Stimulated activated CD8-positive, alpha-beta memory T cell treated with anti-CD3 and anti-CD28 coated beads, Interleukin-4, amount 100 ng/mL, for 1 hour (primary cell): Measurements from ENCODE around the gene C2CD3.
"Not testable (repeated sequence)": the region's sequence is repeated elsewhere in the genome, so short reads cannot be mapped to it uniquely, and the experiment has no call there.

Experiments used
- DNase-seq, 2 donors: peaks; one replicate each; pipeline ENCODE4 v3.0.0-alpha.2; 2020; ENCODE audit warnings: low read depth in 2 of 2, low spot score in 1 of 2

C2CD3 gene

DNA sequence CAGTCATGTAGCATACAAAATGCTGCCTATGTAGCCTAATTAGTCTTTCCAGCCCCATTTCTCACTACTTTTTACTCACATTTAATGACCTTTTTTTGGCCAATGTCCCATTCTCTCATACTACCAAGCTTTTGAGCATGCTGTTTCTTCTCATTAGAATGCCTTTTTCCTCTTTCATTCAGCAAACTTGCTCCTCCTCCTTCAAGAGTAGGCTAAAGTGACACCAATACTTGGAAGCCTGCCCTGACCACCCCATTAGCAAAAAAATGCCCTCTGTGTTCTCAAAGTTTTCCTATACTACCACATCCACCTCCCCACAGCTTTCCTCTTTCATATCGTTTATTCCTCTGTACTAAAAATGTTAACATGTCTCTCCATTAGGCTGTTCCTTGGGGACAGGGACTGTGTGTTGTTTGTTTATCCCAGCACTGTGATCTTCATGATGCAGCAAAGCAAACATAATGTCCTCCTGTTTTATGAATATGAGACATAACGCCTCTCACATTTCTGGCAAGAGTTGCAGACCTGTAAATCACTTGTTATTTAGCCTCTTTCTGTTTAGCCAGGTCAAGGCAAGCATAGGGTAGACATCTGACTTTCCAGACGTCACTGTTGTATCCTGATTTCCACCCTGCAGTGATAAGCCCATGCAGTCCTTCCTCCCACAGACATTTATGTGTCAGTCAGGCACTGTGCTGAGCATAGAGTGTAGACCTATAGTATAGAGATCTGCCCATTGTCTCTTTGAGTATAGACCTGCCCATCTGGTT, 99.9 kb downstream of the C2CD3 start:
- DNase-seq, result no peak

- no peak for DNase-seq
Observed at GRCh38 chr11:74069146-74070046, 101.4 kb downstream of the C2CD3 start.

GRCh38 chr11:74066663-74067062, 104.1 kb downstream of the C2CD3 start:
- not testable (repeated sequence) for DNase-seq

DNA sequence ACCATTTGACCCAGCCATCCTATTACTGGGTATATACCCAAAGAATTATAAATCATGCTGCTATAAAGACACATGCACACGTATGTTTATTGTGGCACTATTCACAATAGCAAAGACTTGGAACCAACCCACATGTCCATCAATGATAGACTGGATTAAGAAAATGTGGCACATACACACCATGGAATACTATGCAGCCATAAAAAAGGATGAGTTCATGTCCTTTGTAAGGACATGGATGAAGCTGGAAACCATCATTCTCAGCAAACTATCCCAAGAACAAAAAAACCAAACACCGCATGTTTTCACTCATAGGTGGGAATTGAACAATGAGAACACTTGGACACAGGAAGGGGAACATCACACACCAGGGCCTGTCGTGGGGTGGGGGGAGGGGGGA, 105.3 kb downstream of the C2CD3 start:
- DNase-seq, result not testable (repeated sequence)

- DNase-seq, result not testable (repeated sequence)
Observed at GRCh38 chr11:74063628-74064027, 107.2 kb downstream of the C2CD3 start.

GRCh38 chr11:74061599-74061998, 109.2 kb downstream of the C2CD3 start:
- DNase-seq, result not testable (repeated sequence)

- no peak for DNase-seq
Observed at GRCh38 chr11:74057249-74058151, 113.3 kb downstream of the C2CD3 start.

- DNase-seq, result no peak
Observed at GRCh38 chr11:74055938-74056337, 114.9 kb downstream of the C2CD3 start.

- no peak for DNase-seq
Observed at GRCh38 chr11:74050465-74050864, 120.3 kb downstream of the C2CD3 start.

GRCh38 chr11:74048993-74049392, 121.8 kb downstream of the C2CD3 start:
- DNase-seq, result no peak

GRCh38 chr11:74044538-74044937, 126.3 kb downstream of the C2CD3 start:
- DNase-seq, result no peak

- DNase-seq, result no peak
Observed at GRCh38 chr11:74043450-74043849, 127.4 kb downstream of the C2CD3 start.

DNA sequence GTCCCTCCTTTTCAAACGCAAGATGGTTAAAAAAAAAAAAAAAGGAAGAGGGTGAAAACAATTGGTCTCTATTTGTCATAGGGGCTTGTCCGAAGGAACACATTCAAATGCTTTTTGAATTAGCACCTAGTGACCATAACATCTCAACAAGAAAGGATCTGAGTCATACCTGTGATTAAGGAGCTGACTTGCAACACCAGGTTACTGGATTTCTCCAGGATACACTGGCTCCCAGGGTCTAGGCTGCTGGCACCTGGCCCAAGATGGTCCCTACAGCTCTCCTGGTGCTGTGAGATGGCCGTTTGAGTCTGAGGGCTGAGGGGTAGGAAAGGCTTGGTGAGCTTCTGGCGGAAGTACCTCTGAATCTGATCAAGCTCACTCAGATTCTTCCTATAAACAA, 133.5 kb downstream of the C2CD3 start:
- DNase-seq, result no peak

- no peak for DNase-seq
Observed at GRCh38 chr11:74035264-74035663, 135.5 kb downstream of the C2CD3 start.

DNA sequence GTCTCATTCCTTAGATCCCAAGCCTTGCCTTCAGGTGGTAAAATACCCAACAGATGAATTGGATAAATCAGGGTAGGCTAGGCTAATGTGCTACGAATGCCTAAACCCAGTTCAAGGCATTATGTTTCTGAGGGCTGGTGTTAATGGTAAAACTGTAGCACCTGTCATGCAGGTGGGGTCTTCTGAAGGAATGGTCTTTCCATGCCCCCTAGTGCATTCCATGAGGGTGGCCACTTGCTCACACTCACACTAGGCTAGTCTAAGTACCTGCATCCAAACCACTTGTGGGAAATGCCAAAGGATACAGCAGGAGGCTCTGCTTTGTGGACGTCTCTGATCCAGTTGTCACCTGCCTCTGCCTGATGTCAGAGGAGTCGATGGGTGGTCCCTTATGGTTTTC, 137.8 kb downstream of the C2CD3 start:
- DNase-seq, result no peak

DNA sequence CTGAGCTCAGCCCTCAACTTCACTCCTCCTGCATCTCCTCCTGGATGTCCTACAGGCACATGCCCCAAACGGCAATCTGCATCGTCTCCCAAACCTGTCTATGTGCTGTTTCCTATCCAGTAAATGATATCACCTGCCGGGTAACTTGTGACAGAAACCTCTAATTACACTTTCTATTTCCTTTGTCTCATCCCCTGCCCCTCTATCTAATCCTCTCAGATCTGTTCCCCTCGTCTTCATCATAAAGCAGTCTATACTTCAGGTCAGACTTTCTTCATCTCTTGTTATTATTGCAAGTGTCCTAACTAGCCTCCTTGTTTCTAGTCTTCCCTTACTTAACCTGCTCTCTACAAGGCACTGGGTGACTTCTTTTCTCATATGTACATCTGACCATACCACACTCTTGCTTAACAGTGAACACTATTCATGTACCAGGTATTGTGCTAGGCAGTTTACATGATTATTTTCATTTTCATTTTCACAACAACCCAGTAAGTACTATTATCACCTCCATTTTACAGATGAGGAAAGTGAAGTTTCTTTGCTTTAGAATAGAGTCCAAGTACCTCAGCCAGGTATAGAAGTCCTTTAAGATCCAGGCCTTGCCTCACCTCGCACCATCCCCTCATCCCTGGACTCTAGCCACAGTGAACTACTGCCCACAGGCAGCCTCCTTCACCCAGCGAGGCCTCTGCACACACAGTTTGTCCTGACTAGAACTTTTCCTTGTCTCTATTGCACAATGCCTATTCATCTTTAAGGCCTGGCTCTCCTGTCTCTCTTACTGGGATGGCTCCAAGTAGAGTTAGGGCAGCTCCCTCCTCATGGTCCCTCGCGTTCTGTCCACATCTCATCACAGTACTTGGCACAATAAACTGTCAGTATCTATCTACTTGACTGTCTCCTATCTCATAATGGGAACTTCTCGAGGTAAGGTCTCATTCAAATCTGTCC, 139.8 kb downstream of the C2CD3 start:
- no peak for DNase-seq

DNA sequence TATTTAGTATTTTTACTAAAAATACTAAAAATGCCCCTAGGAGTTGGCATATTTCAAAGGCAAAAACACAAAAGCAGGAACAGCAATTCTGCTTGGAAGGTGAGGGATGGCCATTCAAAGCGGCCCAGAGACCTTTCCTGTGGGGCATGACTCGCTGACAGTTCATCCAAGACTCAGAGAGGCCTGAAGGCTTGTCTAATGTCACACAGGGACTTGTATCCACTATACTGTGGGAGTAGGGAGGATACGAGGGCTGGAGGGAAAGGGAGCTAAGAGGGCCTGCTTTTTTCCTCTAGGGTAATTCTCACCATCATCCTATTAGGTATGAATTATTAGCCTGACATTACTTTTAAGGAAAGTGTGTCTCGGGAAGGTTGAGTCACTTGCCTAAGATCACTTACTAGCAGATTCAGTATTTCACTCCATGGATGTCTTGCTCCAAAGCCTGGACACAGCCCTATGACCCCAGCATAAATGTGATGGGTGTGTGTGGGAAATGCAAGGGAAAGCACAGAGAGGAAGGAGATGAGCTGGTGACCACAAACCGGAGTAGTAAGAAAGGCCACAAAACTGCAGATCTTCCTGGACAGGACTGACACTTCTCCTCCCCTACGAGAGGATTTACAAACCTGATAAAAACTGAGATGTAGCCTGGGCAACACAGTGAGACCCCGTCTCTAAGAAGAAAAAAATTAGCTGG, 145.2 kb downstream of the C2CD3 start:
- DNase-seq, result no peak

DNA sequence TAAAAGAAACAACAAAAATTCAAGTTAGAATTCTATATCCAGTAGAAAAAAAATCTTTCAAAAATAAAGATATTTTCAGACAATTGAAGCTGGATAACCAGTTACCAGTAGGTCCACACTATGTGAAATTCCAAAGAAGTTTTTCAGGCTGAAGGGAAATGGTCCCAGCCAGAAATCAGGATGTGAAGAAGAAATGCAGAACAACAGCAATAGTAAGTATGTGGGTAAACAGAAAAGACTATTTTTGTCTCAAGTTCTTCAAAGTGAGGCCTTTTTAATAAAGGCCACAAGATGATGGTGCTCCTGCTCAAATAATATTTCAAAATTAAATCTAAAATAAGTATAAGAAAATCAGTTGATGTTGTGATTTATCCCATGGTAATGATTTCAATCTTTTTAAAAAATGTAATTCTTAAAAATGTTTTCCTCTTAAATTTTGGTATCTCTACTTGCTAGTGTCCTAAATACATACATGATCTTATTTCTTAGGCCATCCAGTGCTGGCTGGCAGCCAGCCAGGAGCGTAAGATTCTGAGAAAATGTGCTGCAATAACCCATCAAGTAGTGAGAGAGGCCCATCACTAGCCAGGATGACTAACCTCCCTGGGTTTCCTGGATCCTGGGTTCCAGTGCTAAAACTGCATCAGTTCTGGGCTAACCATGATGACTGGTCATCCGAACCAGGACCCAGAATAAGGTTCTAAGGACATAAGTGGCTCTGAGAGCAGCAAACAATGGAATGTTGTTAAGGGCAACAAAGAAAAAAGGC, 146.4 kb downstream of the C2CD3 start:
- no peak for DNase-seq

DNA sequence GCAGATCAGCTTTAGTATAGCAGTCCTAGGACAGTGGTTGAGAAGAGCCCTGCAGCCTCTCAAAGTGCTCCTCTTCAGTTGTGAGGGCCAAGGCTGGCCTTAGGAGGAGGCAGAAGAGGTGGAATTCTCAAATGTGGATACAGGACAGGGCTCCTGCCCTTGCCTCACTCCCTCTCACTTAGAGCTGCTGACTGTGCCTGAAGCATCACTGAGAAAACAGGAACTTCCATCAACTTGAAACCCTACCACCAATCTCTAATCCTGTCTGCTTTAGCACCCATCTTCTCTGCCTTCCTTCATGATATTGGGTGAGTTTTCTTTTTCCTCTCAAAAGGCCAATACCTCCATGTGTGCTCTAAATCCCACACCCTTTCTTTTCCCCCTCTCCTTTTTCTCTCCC, 147.5 kb downstream of the C2CD3 start:
- no peak for DNase-seq
